Activated naive CD8-positive, alpha-beta T cell treated with anti-CD3 and anti-CD28 coated beads, Interleukin-2, amount 50 U/mL, for 24 hours (primary cell): ENCODE measurements around the gene RHOG.

ENCODE experiments used
- ATAC-seq: fragments of 150-1000 bp; cut with Tn5 transposase; one replicate; pipeline ENCODE4 v1.10.0; 2021
- DNase-seq: peaks from one replicate; pipeline ENCODE4 v3.0.0; 2021
- H3K27ac Mint-ChIP-seq: one replicate; pipeline ENCODE4 v1.8.0; 2021; ENCODE audit warnings: mild to moderate bottlenecking, mixed read lengths
- H3K27me3 Mint-ChIP-seq: one replicate; pipeline ENCODE4 v1.8.0; 2021; ENCODE audit warnings: mixed read lengths
- H3K36me3 Mint-ChIP-seq: one replicate; pipeline ENCODE4 v1.8.0; 2021; ENCODE audit warnings: low read depth, mixed read lengths
- H3K4me1 Mint-ChIP-seq: one replicate; pipeline ENCODE4 v1.8.0; 2021; ENCODE audit warnings: mixed read lengths
- H3K4me3 Mint-ChIP-seq: one replicate; pipeline ENCODE4 v1.8.0; 2021; ENCODE audit warnings: mild to moderate bottlenecking, moderate library complexity, mixed read lengths
- H3K9me3 Mint-ChIP-seq: one replicate; pipeline ENCODE4 v1.8.0; 2021; ENCODE audit warnings: mixed read lengths

RHOG gene

GRCh38 chr11:3833449-3833848, 7.3 kb downstream of the RHOG start:
- Mint-ChIP-seq H3K9me3 (no peaks in the 10 kb centered on the region), H3K27ac (peak overlapping the region; percentile 96), H3K4me3 (peak overlapping the region; percentile 98), H3K36me3 (peaks cover 87% of the 10 kb centered on the region), H3K4me1 (peaks cover 83% of the 10 kb centered on the region), H3K27me3 (no peaks in the 10 kb centered on the region)
- ATAC-seq (no peak), DNase-seq (no peak)

GRCh38 chr11:3832816-3833215, 7.9 kb downstream of the RHOG start:
- peak overlapping the region; percentile 98 for H3K4me3 Mint-ChIP-seq
- peaks cover 79% of the 10 kb centered on the region for H3K4me1 Mint-ChIP-seq
- peaks cover 88% of the 10 kb centered on the region for H3K36me3 Mint-ChIP-seq
- H3K27ac Mint-ChIP-seq, result peak overlapping the region; percentile 96
- H3K27me3 Mint-ChIP-seq, result no peaks in the 10 kb centered on the region
- H3K9me3 Mint-ChIP-seq, result no peaks in the 10 kb centered on the region
- no peak for DNase-seq
- ATAC-seq, result no peak

GRCh38 chr11:3831378-3832239, 9.2 kb downstream of the RHOG start:
- DNase-seq, result no peak
- H3K27ac Mint-ChIP-seq, result peak overlapping the region; percentile 96
- no peaks in the 10 kb centered on the region for H3K9me3 Mint-ChIP-seq
- ATAC-seq, result peak; percentile 67
- peak overlapping the region; percentile 54 for H3K4me3 Mint-ChIP-seq
- H3K36me3 Mint-ChIP-seq, result peaks cover 91% of the 10 kb centered on the region
- H3K4me1 Mint-ChIP-seq, result peaks cover 75% of the 10 kb centered on the region
- H3K27me3 Mint-ChIP-seq, result no peaks in the 10 kb centered on the region

DNA sequence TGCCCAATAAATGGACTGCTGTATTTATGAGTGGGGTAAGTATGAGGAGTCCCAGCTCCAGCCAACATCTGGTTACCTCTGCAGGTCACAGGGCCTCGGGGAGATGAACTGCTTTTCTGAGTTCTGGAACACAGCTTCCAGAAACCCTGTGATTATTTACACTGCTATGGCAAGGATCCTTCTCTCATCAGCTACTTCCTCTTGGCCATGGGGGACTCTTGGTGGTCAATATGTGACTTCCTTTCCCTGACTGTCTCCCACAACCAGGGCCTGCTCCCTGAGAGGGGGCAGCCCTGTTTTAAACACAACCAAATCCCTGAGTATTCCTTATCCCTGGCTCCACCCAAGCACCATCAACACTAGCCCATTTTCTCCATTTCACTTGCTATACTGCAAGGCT, 10.0 kb downstream of the RHOG start:
- Mint-ChIP-seq H3K9me3 (no peaks in the 10 kb centered on the region), H3K4me3 (peak overlapping the region; percentile 54), H3K4me1 (peaks cover 71% of the 10 kb centered on the region), H3K36me3 (peaks cover 91% of the 10 kb centered on the region), H3K27ac (peak overlapping the region; percentile 96), H3K27me3 (no peaks in the 10 kb centered on the region)
- ATAC-seq, result no peak
- no peak for DNase-seq

DNA sequence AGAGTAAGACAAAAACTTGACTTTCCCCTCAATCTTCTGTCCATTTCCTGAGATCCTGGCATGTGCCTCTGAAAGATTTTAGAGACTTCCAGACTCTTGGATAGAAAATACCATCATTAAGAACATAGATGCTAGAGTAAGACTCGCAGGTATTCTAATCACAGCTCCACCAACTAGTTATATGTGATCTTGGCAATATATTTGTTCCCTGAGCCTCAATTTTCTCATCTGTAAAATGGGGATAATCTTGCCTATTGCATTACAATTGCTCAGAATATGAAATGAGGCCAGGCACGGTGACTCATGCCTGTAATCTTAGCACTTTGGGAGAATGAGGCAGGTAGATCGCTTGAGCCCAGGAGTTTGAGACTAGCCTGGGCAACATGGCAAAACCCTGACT, 10.7 kb downstream of the RHOG start:
- Mint-ChIP-seq H3K9me3 (no peaks in the 10 kb centered on the region), H3K27ac (peak overlapping the region; percentile 96), H3K4me1 (peaks cover 71% of the 10 kb centered on the region), H3K4me3 (no peak overlapping the region), H3K27me3 (no peaks in the 10 kb centered on the region), H3K36me3 (peaks cover 86% of the 10 kb centered on the region)
- DNase-seq (no peak), ATAC-seq (no peak)

DNA sequence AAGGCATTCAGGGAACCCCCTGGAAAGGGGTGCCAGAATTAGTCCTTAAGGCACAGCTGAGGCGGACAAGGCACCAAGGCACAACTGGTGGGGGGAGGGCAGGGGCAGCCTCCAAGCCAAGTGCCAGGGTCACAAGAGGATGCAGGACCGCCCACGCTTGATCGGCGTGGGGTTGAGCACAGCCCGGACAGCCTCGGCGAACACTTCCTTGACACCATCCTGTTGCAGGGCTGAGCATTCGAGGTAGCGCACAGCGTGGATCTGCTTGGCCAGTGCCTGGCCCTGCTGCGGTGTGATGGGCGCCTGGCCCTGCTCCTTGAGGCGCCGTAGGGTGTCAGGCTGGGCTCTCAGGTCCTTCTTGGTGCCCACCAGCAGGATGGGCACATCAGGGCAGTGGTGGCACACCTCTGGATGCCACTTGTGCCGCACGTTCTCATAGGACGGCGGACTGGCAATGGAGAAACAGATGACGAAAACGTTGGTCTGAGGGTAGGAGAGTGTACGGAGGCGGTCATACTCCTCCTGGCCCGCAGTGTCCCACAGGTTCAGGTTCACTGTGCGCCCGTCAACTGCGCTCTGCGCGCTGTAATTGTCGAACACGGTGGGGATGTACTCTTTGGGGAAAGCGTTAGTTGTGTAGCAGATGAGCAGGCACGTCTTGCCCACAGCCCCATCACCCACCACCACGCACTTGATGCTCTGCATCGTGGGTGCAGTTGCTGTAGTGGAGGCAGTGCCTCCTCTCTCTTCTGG, 13.1 kb downstream of the RHOG start:
- Mint-ChIP-seq H3K27me3 (no peaks in the 10 kb centered on the region), H3K9me3 (no peaks in the 10 kb centered on the region), H3K4me1 (peaks cover 53% of the 10 kb centered on the region), H3K4me3 (no peak overlapping the region), H3K27ac (no peak overlapping the region), H3K36me3 (peaks cover 72% of the 10 kb centered on the region)
- no peak for ATAC-seq
- DNase-seq, result no peak

DNA sequence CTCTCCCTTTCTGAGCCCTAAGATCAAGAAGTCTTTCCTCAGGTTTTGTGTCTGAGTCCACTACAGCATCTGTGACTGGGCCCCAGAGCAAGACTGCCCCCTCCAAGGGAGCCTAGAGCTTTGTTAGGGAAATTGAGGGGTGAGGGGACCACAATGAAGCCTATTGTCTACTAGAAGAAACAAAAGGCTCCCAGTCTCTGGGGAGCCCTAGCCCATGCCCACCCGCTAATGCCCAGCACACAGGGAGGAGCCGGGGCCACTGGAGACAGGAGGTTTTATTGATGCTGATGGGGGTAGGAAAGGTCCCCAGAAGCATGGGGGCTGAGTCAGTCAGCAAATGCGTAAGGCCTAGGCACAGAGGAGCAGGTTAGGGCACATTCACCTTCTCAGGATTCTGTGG, 14.0 kb downstream of the RHOG start:
- H3K27ac Mint-ChIP-seq, result peak overlapping the region; percentile 53
- H3K4me1 Mint-ChIP-seq, result peaks cover 44% of the 10 kb centered on the region
- no peaks in the 10 kb centered on the region for H3K27me3 Mint-ChIP-seq
- peaks cover 63% of the 10 kb centered on the region for H3K36me3 Mint-ChIP-seq
- H3K9me3 Mint-ChIP-seq, result no peaks in the 10 kb centered on the region
- no peak for DNase-seq
- H3K4me3 Mint-ChIP-seq, result no peak overlapping the region
- ATAC-seq, result no peak

- ATAC-seq (peak; percentile 15), DNase-seq (no peak)
- Mint-ChIP-seq H3K9me3 (no peaks in the 10 kb centered on the region), H3K27ac (peak overlapping the region; percentile 40), H3K27me3 (no peaks in the 10 kb centered on the region), H3K4me3 (no peak overlapping the region), H3K4me1 (peaks cover 33% of the 10 kb centered on the region), H3K36me3 (peaks cover 52% of the 10 kb centered on the region)
Observed at GRCh38 chr11:3825473-3826154, 15.1 kb downstream of the RHOG start.

GRCh38 chr11:3824714-3825472, 15.9 kb downstream of the RHOG start:
- peaks cover 45% of the 10 kb centered on the region for H3K36me3 Mint-ChIP-seq
- DNase-seq (peak; percentile 85), ATAC-seq (peak; percentile 87)
- no peaks in the 10 kb centered on the region for H3K9me3 Mint-ChIP-seq
- peak overlapping the region; percentile 77 for H3K27ac Mint-ChIP-seq
- H3K27me3 Mint-ChIP-seq, result no peaks in the 10 kb centered on the region
- H3K4me1 Mint-ChIP-seq, result peaks cover 27% of the 10 kb centered on the region
- H3K4me3 Mint-ChIP-seq, result no peak overlapping the region

- no peak overlapping the region for H3K4me3 Mint-ChIP-seq
Observed at GRCh38 chr11:3823762-3824506, 16.8 kb downstream of the RHOG start.

GRCh38 chr11:3823303-3823702, 17.5 kb downstream of the RHOG start:
- H3K27me3 Mint-ChIP-seq, result no peaks in the 10 kb centered on the region
- ATAC-seq (no peak), DNase-seq (no peak)
- no peaks in the 10 kb centered on the region for H3K9me3 Mint-ChIP-seq
- H3K4me3 Mint-ChIP-seq, result no peak overlapping the region
- peaks cover 27% of the 10 kb centered on the region for H3K4me1 Mint-ChIP-seq
- peaks cover 35% of the 10 kb centered on the region for H3K36me3 Mint-ChIP-seq
- peak overlapping the region; percentile 67 for H3K27ac Mint-ChIP-seq

More at GRCh38 chr11:3823762-3824506, 16.8 kb downstream of the RHOG start:
- Mint-ChIP-seq H3K27ac (peak overlapping the region; percentile 67), H3K9me3 (no peaks in the 10 kb centered on the region), H3K27me3 (no peaks in the 10 kb centered on the region), H3K4me1 (peaks cover 27% of the 10 kb centered on the region), H3K36me3 (peaks cover 40% of the 10 kb centered on the region)
- DNase-seq (no peak), ATAC-seq (no peak)

- Mint-ChIP-seq H3K4me1 (peaks cover 22% of the 10 kb centered on the region), H3K4me3 (no peak overlapping the region), H3K27ac (no peak overlapping the region), H3K27me3 (no peaks in the 10 kb centered on the region), H3K9me3 (no peaks in the 10 kb centered on the region), H3K36me3 (peaks cover 27% of the 10 kb centered on the region)
- no peak for ATAC-seq
- no peak for DNase-seq
Observed at GRCh38 chr11:3822312-3822711, 18.4 kb downstream of the RHOG start.

DNA sequence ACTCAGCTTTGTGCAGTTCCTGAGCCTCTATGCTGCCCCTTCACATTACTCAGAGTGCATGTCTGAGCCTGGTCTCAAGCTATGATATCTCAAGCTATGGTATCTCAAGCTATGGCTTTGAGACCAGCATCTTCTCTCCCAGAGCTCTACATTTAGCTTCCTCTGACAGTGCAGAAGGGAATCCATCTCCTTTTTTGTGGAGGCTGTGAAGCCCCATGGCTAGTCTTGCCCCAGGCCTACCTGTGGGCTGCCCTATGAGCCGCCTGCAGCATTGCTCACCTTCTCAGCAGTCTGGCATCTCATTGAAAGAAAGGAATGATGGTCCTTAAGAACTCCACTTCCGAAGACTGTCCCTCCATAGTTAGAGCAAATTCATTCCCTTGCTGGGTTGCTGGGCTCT, 19.8 kb downstream of the RHOG start:
- no peaks in the 10 kb centered on the region for H3K27me3 Mint-ChIP-seq
- H3K36me3 Mint-ChIP-seq, result peaks cover 13% of the 10 kb centered on the region
- DNase-seq (no peak), ATAC-seq (no peak)
- H3K4me3 Mint-ChIP-seq, result no peak overlapping the region
- H3K4me1 Mint-ChIP-seq, result peaks cover 16% of the 10 kb centered on the region
- H3K9me3 Mint-ChIP-seq, result no peaks in the 10 kb centered on the region
- H3K27ac Mint-ChIP-seq, result no peak overlapping the region
